GM19240 (cell line): ENCODE measurements around the gene ITGA11.
"Not testable (repeated sequence)": the region's sequence is repeated elsewhere in the genome, so short reads cannot be mapped to it uniquely, and the experiment has no call there.

ENCODE experiments used
- DNase-seq: peaks from one replicate; pipeline ENCODE4 v3.0.0; 2011; ENCODE audit warnings: low spot score; ENCODE audit not compliant: insufficient read length

Gene ITGA11

DNA sequence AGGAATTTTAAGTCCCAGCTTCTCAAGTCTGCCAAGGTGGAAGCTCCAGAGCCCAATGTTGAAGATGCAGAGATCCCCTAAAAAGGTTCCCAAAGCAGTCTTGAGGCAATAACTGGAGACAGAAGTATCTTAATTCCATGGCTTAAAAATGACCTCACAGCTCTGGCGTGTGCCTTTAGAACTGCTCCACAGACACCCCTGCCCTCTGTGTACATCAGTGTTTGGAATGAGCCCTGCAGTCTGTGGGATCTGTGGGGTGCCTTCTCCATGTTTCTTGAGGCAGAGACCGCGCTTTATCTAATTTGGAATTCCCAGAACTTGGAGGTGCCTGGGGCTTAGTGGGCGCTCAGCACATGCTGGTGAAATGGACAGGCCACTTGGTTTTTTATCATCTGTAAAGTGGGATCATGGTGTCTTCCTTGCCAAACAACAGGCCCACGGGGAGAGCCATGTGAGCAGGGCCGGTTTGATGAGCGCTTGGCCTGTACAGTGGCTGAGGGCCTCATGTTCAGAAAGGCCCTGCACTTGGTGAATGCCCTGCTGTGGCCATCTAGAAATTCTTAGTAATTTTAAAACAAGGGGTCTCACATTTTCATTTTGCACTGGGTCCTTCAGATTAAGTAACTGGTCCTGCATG is 7.1 kb downstream of the ITGA11 start:
- DNase-seq = no peak

DNA sequence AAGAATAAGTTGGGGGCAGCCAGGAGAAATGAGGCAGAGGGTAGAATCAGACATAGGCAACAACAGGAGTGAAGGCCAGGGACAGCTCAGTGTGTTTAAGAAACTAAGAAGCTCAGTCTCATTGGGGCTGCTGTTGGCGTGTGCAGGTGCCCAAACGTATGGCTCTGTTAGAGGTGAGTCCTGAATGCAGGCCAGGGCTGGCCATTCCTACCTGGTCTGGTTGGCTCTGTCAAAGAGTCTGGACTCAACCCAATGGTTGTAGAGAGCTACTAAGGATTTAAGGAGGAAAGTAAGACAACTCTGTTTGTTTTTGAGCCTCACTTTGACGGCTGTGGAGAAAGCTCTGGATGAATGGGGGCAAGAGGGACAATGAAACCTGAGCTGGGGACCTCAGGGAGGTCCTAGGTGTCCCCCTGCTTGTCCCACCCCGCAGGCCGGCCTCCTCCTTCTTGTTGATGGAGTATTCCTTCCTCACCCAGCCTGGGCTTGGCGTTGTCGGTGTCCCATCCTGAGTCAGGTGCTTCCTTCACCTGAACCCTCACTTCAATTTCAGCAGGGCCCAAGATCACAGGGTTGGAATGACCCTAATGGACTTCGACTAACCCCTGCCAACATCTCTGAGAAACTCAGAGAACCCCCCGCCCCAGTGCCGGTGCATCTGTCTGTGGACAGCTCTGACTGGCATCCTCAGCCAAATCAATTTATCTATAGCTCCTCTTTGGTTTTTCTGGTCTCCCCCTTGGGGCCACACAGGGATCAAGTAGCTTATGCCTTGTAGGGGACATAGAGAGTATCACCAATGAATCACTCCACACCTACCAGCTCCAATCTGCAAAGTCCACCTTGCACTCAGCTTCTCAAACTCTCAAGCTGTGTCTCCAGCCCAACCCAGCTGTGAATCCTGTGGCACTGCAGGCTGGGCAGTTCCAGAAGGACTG is 8.3 kb downstream of the ITGA11 start:
- DNase-seq = no peak

DNA sequence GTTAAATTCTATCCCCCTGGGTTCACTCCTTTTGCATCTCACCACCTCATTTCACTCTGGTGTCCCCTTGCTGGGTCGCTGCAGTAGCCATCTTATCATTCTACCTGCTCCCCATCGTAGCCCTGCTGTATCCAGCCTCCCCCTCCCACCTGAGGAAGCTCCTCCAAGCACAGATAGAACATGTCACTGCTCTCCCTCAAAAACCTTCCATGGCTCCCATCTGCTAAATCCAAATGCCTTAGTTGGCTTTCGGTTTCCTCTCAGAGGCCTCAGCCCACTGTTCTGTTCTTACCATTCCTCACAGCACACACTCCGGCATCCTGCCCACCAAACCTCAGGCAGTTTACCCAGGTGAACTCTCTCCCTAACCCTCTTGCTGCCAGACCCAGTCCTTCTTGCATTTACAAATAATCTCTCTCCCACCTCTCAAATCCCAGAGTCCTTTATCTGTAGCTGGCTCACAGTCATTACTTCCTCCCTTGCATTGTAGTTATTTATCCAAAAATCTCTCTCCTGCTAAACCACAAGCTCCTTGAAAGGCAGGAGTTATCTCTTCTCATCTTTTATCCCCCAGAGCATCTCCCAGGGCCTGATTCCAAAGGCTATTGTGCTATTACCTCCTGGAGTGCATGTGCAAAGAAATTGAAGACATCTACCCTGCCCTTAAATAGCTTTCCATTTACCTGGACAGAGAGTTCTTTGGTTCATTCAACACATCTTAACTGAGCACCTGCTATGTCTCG is 9.4 kb downstream of the ITGA11 start:
- not testable (repeated sequence) for DNase-seq

DNA sequence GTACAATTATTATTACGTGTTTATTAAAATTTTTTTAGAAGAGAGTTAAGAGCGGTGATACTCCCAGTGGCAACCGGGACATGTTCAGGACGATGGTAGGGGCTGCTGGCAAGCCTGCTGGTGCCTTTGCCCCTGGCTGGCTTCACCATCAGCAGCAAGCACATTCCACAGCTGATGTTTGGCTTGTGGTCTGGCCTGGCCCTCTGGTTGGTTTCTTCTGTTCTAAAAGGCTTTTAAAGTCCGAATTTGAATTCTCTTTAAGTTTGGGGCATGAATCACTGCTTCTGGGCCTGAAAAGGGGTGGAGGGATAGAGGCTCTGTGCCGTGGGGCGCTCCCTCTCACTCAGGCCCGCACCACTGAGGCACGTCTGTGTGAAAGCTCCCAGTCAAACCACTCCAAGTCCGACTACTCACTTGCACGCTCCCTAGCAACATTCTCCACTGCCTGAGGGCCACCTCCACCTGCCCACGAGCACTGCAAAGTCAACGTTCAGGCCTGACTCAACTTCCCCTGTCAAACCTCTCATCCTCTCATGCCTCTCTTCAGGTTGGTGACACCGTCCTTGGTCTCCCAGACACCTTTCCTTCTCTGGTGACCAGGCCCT is 10.1 kb downstream of the ITGA11 start:
- DNase-seq = no peak

DNA sequence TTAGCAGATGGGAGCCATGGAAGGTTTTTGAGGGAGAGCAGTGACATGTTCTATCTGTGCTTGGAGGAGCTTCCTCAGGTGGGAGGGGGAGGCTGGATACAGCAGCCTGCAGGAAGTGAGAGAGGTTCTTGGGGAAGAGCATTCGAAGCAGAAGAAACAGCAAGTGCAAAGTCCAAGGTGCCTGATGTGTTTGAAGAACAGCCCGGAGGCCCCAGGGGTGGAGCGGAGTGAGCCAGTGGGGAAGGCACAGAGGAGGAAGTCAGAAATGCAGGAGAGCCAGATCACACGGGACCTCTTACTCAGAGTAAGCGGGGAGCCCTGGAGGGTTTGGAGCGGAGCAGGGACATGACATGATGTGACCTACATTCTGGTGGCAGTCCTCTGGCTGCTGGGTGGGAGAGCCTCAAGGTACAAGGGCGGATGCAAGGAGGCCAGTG is 10.8 kb downstream of the ITGA11 start:
- no peak for DNase-seq

DNA sequence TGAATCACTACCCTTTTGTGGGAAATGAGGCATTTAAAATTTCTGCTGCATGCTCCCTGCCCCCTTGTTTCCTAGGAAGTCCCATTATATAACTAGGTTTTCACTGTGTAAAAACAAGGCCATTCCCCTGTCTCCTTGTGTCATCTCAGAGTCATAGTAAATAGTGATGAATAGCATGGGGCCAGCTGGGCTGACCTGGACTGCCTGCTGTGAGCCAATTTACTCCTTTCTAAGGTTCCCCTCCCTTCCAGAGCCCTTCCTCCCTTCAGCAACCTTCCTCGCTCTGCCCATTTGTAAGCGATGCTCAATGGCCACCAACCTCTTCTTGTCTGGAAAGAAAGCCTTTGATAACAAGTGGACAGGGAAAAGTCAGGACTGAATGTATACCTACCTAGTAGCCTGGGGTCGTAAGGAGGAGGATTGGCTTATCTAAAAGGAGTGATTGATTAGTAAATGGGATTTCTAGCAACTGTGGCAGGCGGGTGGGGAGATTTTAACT is 11.7 kb downstream of the ITGA11 start:
- no peak for DNase-seq

DNA sequence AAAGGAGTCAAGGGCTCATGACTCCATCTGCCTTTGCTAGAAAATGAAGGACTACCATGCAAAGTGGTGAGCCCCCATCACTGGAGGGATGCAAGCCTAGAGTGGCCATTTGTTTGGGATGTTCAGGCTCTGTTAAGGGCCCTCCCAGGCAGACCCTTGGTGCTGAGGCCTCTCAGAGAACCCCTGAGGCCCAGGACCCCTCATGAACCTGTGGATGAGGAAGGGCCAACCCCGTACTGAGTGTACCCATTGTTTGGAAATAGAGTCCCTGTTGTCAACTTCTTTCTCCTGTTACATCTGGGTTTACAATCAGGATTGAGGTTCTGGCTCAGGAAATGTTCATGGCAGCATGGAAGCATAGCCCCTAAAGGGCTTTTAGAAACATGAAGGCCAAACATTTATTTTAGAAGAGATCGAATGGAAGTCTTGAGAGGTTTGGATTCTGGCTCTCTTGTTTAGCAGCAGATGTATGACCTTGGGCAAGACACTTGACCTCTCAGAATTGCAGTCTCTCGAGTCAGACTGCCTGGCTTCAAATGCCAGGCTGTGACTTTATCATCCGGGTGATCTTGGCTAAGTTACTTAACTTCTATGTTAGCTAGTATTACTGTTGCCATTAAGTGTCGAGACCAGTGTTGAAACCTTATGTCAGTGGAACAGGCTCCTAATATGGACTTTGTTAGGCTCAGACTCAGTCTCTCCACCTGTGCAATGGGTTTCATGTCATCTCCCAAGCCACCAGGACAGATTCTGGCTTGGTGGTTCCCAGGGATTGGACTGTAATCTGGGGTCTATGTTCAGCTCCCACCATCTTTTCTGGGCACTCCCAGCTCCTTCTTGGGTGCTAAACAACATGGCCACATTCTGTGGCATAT is 12.4 kb downstream of the ITGA11 start:
- no peak for DNase-seq

DNA sequence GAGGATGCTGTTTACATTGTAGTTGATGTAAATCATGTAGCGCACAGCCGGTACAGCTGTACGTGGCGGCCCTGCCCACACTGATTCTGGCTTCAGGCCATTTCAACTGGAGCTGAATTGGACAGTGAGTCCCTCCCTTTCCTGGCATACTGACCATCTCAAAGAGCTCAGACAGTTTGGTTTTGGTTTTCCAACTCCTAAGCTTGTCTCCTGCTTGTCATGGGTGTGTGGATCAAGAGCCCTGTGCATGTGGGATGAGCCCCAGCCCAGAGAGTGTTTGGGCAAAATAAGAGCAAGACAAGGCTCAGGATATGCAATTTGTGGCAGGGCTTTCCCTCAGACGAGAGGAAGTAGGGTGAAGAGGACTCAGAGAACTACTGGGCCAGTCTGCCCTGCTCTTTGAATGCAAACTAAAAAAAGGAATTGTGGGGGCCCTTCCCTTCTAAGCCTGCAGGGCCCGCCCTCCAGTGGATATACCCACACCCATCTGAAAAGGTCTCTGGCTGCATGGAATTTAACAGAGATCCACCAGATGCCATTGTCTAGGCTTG is 13.3 kb downstream of the ITGA11 start:
- DNase-seq = no peak

DNA sequence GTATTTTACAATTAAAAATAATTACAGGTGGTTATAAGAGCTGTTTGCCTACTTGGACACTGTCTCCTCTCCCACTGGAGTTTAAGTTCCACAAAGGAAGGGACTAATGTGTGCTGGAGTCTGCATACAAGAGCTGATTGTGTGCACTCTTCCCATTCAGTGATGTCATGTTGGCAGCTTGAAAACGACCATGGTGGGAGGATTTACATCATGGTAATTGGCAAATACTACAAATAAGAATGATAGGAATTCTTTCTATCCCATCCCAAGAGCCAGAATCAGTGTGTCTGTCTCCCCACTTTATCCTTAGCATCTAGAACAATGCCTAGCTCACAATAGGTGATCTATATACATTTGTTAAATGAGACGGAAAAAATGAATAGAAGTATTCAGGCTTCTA is 14.1 kb downstream of the ITGA11 start:
- no peak for DNase-seq

DNA sequence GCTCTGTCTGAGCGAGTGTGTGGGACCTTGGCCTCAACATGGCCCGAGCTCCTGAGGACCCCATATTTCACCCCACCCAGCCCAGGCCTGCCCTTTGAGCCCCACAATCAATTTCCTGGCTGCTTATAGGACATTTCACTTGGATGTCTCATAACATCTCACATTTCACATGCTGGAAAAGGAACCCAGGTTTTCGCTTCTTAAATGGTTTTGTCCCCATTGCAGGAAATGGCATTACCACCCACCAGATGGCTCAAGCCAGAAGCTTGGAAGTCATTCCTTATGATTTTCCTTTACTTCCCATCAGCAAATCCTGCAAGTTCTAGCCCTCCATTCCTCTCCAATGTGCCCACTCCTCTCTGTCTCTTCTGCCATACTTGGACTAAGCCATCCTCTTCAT is 14.9 kb downstream of the ITGA11 start:
- DNase-seq = no peak

DNA sequence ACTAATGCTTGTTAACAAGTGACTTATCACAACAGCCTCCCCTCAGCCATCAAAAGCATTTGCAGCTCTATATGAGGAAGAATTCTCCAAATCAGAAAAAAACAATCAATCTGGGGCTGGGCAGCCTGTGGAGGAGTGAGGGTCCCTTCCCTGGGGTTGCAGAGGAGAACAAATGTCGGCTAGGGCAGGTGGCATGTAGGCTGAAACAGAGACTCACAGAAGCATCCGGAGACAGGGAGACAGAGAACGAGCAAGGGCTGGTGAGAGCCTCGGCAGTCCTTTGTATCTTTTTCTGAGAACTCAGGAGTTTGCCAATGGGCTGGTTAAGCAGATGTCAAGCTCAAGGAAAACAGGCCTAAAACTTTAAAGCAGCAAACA is 15.8 kb downstream of the ITGA11 start:
- no peak for DNase-seq

DNA sequence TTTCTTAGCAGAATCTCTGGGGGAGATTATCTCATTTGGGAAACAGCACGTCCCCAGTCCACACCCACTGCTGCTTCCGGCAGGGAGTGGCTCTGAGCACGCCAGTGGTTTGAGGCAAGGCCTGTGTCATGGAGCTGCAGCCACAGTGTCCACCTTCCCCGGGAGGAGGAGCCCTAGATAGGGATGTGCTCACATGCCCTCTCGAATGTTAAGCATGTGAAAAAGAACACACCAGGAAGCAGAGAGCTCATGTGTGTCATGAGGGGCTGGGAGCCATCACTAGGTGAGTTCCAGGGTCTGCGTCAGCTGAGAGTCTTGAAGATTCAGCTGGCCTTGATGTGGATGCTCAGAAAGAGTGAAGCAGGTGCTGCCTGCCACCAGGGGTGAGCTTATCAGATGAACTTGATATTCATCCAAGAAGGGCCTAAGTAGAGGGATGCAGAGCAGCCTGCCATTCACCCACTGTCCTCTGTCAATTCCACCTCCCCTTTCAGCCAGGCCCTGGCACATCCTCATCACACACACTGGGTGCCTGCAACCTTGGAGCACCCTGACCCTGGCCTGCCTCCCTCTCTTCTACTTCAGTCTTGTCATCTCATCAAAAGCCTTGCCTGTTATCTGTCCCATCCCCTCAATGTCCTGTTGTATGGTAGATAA is 16.3 kb downstream of the ITGA11 start:
- no peak for DNase-seq

DNA sequence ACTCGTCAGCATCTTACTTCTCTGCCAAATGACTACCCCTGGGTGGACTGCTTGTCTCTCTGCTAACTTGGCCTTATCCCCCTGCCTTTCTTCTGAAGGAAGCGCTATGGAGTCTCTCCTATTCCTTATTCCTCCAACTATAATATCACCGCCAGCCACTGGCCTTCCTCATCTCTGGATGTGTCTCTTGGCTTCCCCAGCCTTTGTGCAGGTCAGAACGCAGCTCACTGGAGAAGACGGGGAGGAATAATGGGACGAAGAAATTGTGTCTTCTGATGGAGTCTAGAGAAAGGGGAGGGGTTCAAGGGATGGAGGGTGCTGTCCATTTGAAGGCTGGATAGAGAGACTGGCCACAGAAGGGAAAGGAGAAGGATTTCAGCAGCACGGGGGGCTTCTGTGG is 16.9 kb downstream of the ITGA11 start:
- DNase-seq = no peak

DNA sequence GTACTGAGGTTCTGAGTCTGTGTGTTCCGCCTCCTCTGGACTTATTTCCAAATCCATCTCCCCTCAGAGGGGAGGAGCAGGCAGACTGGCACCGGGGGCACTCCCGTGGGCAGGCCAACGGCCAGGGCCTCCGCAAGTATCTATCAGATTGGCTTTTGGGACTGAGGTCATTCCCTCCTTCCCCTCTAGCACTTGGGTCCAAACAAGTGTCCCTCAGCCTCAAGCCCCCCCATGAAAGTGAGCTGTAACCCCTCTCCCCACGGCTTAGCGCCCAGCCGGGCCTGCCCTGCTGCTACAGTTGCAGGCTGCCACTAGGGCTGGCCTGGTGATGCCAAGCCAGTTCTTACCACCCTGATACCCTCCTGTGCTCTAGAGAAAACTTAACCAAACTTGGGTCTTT is 17.4 kb downstream of the ITGA11 start:
- DNase-seq = no peak

DNA sequence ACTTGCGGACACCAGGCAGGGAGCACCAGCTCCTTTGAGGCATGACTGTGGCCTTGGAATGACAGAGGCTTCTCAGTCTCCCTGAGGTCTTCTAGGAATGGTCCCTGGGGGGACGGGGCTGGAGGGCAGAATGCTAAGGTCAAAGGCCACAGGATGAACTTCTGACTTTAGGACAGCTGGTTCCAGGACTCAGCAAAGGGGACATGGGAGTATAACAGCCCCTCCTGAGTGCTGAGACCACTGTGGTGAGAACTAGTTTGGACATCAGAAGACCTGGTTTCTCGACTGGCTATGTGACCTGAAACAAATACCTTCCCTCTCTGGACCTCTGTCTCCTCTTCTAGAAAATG is 17.8 kb downstream of the ITGA11 start:
- DNase-seq = no peak

DNA sequence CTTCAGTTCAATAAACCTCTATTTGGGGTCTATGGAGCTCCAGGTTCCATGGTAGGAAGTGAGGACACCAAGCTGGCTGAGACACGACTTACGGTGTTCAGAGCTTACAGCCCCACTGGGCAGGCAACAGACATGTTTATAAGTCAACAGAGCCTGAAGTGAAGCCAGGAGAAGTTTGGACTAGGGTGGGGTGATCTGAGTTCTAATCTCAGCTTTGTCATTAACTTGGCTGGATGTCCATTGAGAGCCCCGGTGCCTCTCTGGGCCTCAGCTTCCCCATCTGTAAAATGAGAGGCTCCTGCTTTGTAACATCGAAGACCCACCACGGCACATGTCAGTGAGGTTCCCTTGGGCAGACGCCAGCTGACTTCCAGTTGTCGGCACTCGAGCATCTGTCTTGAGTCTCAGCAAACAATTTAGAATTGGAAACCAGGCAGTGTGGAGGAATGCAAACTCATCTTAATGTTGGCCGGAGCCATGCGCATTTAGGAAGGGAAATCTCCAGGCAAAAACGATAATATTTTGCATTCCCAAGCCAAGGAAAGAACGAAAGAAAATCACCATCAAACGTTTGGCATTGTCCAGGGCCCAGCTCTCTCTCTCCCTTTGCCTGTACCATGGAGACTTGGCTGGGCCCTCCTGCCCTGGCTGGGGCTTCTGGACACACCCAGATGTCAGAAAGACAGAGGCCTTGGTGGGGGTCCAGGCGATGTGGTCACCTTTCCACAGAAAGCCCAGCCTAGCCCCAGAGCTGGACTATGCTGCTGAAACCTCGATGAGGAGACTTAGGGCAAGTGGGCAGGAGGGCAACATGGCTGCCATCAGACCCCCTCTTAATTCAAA is 18.4 kb downstream of the ITGA11 start:
- DNase-seq = no peak

DNA sequence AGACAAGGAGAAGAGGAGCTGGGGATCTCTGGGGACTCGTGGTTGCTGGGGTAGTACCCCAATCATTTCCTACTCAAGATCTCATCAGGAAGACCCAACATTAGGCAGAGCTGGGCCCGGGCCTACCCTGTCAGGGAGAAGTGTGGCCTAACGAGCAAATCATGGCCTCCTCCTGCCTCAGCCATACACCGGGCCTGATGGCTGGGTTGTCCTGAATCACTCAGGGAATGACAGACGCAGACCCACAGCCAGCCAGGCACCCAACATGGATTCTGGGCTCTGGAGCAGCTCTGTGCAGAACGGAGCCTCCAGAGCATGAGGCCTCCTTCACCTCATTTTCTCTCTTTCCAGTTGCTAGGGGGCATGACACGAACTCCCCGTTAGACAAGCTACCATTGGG is 19.7 kb downstream of the ITGA11 start:
- DNase-seq = no peak

DNA sequence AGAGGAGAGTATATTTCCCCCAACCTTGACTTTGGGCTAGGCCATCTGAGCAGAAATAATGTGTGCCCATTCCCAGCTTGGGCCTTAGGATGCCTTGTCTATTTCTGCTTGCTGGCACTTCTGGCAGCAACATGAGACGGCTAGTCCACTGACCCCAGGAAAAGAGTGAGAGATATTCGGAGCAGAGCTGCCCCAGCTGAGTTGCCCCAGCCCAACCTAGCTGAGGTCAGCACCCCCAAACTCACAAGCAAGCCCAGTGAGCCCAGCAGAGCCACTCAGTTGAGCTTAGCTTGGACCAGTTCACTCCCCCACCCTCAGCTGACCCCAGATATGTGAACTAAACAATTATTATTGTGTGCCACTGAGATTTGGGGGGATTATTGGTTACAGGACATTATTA is 20.2 kb downstream of the ITGA11 start:
- no peak for DNase-seq

DNA sequence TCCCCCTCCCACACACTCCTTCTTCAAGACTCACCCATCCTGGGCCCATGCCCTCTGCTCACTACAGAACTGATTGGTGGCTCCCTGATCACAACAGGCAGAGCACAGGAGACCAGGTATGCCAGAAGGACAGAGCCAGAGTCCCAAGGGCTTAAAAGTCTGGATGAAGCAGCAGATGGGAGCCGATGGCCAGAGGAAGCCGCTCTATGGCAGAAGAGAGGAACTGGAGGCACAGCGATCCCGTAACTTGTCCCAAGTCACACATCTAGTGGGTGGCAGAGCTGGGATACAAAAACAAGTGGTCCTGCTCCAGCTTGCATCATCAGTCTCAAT is 20.7 kb downstream of the ITGA11 start:
- DNase-seq = no peak
